H1 (cell line): ENCODE data around the gene TCEAL4.

Experiments used
- CHD2 ChIP-seq: IDR thresholded peaks from 2 replicates; pipeline ENCODE4 v1.6.1; 2012; ENCODE audit warnings: low read length, improper control_type of control experiment
- EP300 ChIP-seq, 2 experiments: IDR thresholded peaks; 1 replicate in 1 of 2; 2 replicates in 1 of 2; pipeline ENCODE4 v1.6.1; 2011 to 2012; ENCODE audit warnings: low read depth in 2 of 2, low read length in 2 of 2, mild to moderate bottlenecking in 2 of 2, borderline replicate concordance in 1 of 2, inconsistent platforms in 1 of 2, moderate library complexity in 1 of 2
- GTF2F1 ChIP-seq: IDR thresholded peaks from 2 replicates; pipeline ENCODE4 v1.6.1; 2012; ENCODE audit warnings: low read depth, low read length, improper control_type of control experiment, borderline replicate concordance
- KDM4A ChIP-seq: IDR thresholded peaks from one replicate; pipeline ENCODE4 v1.7.1; 2012; ENCODE audit warnings: low read depth, mild to moderate bottlenecking, moderate library complexity, low read length, inconsistent platforms; ENCODE audit not compliant: severe bottlenecking
- POLR2AphosphoS5 ChIP-seq: IDR thresholded peaks from 2 replicates; pipeline ENCODE4 v1.6.1; 2011; ENCODE audit warnings: low read depth, low read length
- TF ChIP-seq, protein P1 (sequence below), 3 experiments: IDR thresholded peaks; 1 replicate in 2 of 3; 2 replicates in 1 of 3; pipeline versions ENCODE4 v1.5.1 to v1.6.1; 2011; ENCODE audit warnings: low read length in 3 of 3, mild to moderate bottlenecking in 3 of 3, inconsistent platforms in 2 of 3, low read depth in 1 of 3, moderate library complexity in 1 of 3; ENCODE audit not compliant: insufficient read depth in 1 of 3; ENCODE audit errors: control extremely low read depth in 1 of 3

DNA sequence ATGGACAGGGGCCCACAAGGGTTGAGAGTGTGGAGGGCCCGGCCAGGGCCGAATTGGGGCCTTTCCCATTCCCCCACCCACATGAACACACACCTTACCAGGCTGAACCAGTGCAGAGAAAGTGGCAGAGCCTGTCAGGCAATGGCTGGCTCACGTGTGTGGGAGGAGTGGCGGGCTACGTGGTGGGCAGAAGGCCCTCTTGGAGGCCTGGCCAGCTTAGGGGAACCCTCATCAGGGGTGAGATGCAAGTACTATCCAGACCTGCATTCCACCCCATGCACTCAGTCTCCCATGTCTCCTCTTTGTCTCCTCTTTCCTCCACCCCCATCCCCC lies 965 bp downstream of the TCEAL4 start:
- no peak for TF ChIP-seq CHD2
- TF ChIP-seq, protein P1, sequence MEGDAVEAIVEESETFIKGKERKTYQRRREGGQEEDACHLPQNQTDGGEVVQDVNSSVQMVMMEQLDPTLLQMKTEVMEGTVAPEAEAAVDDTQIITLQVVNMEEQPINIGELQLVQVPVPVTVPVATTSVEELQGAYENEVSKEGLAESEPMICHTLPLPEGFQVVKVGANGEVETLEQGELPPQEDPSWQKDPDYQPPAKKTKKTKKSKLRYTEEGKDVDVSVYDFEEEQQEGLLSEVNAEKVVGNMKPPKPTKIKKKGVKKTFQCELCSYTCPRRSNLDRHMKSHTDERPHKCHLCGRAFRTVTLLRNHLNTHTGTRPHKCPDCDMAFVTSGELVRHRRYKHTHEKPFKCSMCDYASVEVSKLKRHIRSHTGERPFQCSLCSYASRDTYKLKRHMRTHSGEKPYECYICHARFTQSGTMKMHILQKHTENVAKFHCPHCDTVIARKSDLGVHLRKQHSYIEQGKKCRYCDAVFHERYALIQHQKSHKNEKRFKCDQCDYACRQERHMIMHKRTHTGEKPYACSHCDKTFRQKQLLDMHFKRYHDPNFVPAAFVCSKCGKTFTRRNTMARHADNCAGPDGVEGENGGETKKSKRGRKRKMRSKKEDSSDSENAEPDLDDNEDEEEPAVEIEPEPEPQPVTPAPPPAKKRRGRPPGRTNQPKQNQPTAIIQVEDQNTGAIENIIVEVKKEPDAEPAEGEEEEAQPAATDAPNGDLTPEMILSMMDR (IDR thresholded peaks at IDR 0.05; ENCODE audit: control extremely low read depth in 1 of 3, insufficient read depth in 1 of 3, low read depth in 1 of 3, low read length in 3 of 3) = no peak
- no peak for TF ChIP-seq KDM4A
- TF ChIP-seq EP300 (IDR thresholded peaks at IDR 0.05; ENCODE audit: borderline replicate concordance in 1 of 2, low read depth in 2 of 2, low read length in 2 of 2) = no peak
- TF ChIP-seq POLR2AphosphoS5 = no peak
- TF ChIP-seq GTF2F1 = no peak
